K562 (cell line): ENCODE data around the gene POLR2H. TPM values are rescaled to one million over a fixed set of nuclear protein-coding genes. Genes with fewer than 3 reads are reported as not detected.

Experiments used
- CREM ChIP-seq: IDR thresholded peaks from 2 replicates; pipeline ENCODE4 v1.6.1; 2014; ENCODE audit warnings: antibody characterized with exemption, low read depth
- ETV6 ChIP-seq, 3 experiments: fragments of 150-350 bp in 1 of 3; sonication (generic) in 1 of 3; formaldehyde crosslinking in 1 of 3; IDR thresholded peaks; 2 replicates each; pipeline versions ENCODE4 v1.6.1 to v1.8.0; 2014 to 2022; ENCODE audit warnings: borderline replicate concordance in 2 of 3, low read depth in 2 of 3, antibody characterized with exemption in 1 of 3, low read length in 1 of 3, mild to moderate bottlenecking in 1 of 3, missing genetic modification reagents in 1 of 3
- HMG20A ChIP-seq: fragments of 450-650 bp; formaldehyde crosslinking; conservative IDR thresholded peaks from 2 replicates; pipeline ENCODE4 v1.4.0; 2020; ENCODE audit warnings: mild to moderate bottlenecking, mixed read lengths
- MXI1 ChIP-seq: IDR thresholded peaks from 2 replicates; pipeline ENCODE4 v1.6.1; 2011; ENCODE audit warnings: low read depth, mild to moderate bottlenecking, improper control_type of control experiment, low read length
- NR3C1 ChIP-seq: sonication (generic); formaldehyde crosslinking; IDR thresholded peaks from 2 replicates; pipeline ENCODE4 v1.8.1; 2022; ENCODE audit warnings: missing genetic modification reagents
- NR4A1 ChIP-seq, 2 experiments: fragments of 250-450 bp in 1 of 2; fragments of 450-650 bp in 1 of 2; sonication (Bioruptor Pico) in 1 of 2; IDR thresholded peaks; 2 replicates each; pipeline versions ENCODE4 v1.4.0 to v1.6.1; 2016 to 2020; ENCODE audit warnings: mild to moderate bottlenecking in 2 of 2, missing compliant biosample characterization in 1 of 2, missing genetic modification characterization in 1 of 2, moderate library complexity in 1 of 2
- POLR2AphosphoS5 ChIP-seq: IDR thresholded peaks from 2 replicates; pipeline ENCODE4 v1.6.1; 2011; ENCODE audit warnings: mild to moderate bottlenecking, low read depth, low read length, moderate library complexity; ENCODE audit not compliant: control insufficient read depth, insufficient read depth
- POLR2G ChIP-seq: fragments of 200-400 bp; formaldehyde crosslinking; IDR thresholded peaks from 2 replicates; pipeline ENCODE4 v1.6.1; 2017; ENCODE audit warnings: low read depth, mild to moderate bottlenecking, antibody characterized with exemption, low read length, moderate library complexity
- RFX7 ChIP-seq: fragments of 250-450 bp; sonication (Bioruptor Pico); IDR thresholded peaks from 2 replicates; pipeline ENCODE4 v1.5.1; 2021; ENCODE audit warnings: mild to moderate bottlenecking
- SIN3B ChIP-seq: fragments of 450-650 bp; IDR thresholded peaks from 2 replicates; pipeline ENCODE4 v1.6.1; 2017; ENCODE audit warnings: low read depth, mild to moderate bottlenecking, moderate library complexity
- SMARCC2 ChIP-seq: fragments of 450-650 bp; IDR thresholded peaks from 2 replicates; pipeline ENCODE4 v1.6.1; 2017; ENCODE audit warnings: antibody characterized with exemption, moderate library complexity, mild to moderate bottlenecking, low read depth
- TBL1XR1 ChIP-seq, 2 experiments: IDR thresholded peaks; 2 replicates each; pipeline ENCODE4 v1.6.1; 2012; ENCODE audit warnings: improper control_type of control experiment in 2 of 2, low read length in 2 of 2, mild to moderate bottlenecking in 1 of 2
- ZNF253 ChIP-seq: fragments of 250-450 bp; sonication (Bioruptor Pico); conservative IDR thresholded peaks from 2 replicates; pipeline ENCODE4 v1.6.1; 2021; ENCODE audit warnings: mild to moderate bottlenecking
- ZNF263 ChIP-seq: sonication (generic); formaldehyde crosslinking; IDR thresholded peaks from 2 replicates; pipeline ENCODE4 v1.8.0; 2022; ENCODE audit warnings: mild to moderate bottlenecking, missing genetic modification reagents, borderline replicate concordance
- polyA plus RNA-seq, 8 experiments: library from polyadenylated mRNA; depleted of rRNA in 4 of 8; stranded (reverse) in 5 of 8; unstranded in 3 of 8; fragments of >200 nt; fragmentation: Nextera tagmentation in 2 of 8; fragmentation: Illumina TruSeq in 1 of 8; extraction: Ambion mirVana in 2 of 8; extraction: Trizol in 1 of 8; gene quantifications; 2 replicates each; pipeline versions ENCODE4 v1.2.1 to v1.2.3, GENCODE V29; 2011 to 2014; ENCODE audit warnings: inconsistent platforms in 1 of 8, missing spikeins in 1 of 8
- total RNA-seq, 7 experiments: library from RNA; depleted of rRNA in 6 of 7; stranded (reverse); fragments of >200 nt in 6 of 7; fragmentation: Illumina TruSeq in 2 of 7; extraction: Trizol in 2 of 7; gene quantifications; 2 replicates each; pipeline versions ENCODE4 v1.2.1 to v1.2.3, GENCODE V29; 2011 to 2021; ENCODE audit warnings: low replicate concordance in 1 of 7
- TF ChIP-seq, protein P1 (sequence below), 2 experiments: fragments of 200-800 bp in 1 of 2; sonication (Bioruptor generic) in 1 of 2; sonication (generic) in 1 of 2; formaldehyde crosslinking in 1 of 2; IDR thresholded peaks in 1 of 2; conservative IDR thresholded peaks in 1 of 2; 2 replicates each; pipeline versions ENCODE4 v1.5.0 to v1.6.1; 2016 to 2020; ENCODE audit warnings: missing compliant biosample characterization in 1 of 2, missing genetic modification characterization in 1 of 2, missing genetic modification reagents in 1 of 2
- TF ChIP-seq, protein P2 (sequence below), 3 experiments: fragments of 200-800 bp in 1 of 3; fragments of 250-450 bp in 1 of 3; fragments of 450-650 bp in 1 of 3; sonication (Bioruptor Pico) in 1 of 3; sonication (Bioruptor generic) in 1 of 3; formaldehyde crosslinking in 1 of 3; IDR thresholded peaks; 2 replicates each; pipeline versions ENCODE4 v1.6.1 to v1.8.0; 2016 to 2022; ENCODE audit warnings: mild to moderate bottlenecking in 2 of 3, missing genetic modification characterization in 2 of 3, missing compliant biosample characterization in 1 of 3, moderate library complexity in 1 of 3
- TF ChIP-seq, protein P3 (sequence below): fragments of 250-450 bp; sonication (Bioruptor Pico); IDR thresholded peaks from 2 replicates; pipeline ENCODE4 v1.4.0; 2020; ENCODE audit warnings: mild to moderate bottlenecking, moderate library complexity, borderline replicate concordance

Gene POLR2H
- total and polyA plus RNA-seq, 9 of the 15 experiments (the other 6 are each of a cell fraction or from before 2014, with no cell fraction given) = 128 to 512 (median 220) TPM

DNA sequence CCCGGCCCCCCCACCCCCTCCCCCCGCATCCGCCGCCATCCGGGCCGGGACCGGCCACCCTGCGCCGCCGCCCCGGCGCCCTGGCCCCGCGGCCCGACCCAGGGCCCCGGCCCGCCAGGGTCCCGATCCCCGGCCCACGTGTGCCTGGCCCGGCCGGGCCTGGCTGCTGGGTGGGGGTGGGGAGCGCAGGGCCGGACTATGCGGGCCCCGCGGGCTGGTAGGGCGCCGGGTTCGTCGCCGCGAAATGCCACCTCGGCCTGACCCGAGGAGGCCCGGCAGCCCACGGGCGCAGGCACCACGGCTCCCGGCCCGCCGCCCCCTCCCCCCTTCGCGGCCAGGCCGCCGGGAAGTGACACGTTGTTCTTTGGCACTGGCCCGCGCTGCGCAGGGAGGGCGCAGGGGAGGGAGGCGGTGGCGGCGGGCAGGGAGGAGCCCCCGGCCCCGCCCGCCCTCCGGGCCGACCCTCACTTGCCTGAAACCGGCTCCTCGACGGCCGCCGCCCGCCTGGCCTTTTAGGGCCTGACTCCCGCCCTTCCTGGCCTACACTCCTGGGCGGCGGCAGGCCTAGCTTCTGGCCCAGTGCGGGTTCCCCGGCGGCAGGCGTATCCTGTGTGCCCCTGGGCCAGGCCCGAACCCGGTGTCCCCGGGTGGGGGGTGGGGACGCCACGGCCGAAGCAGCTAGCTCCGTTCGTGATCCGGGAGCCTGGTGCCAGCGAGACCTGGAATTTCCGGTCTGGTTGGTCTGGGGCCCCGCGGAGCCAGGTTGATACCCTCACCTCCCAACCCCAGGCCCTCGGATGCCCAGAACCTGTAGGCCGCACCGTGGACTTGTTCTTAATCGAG, 46.6 kb upstream of the POLR2H start (continued):
- TF ChIP-seq, protein P1, sequence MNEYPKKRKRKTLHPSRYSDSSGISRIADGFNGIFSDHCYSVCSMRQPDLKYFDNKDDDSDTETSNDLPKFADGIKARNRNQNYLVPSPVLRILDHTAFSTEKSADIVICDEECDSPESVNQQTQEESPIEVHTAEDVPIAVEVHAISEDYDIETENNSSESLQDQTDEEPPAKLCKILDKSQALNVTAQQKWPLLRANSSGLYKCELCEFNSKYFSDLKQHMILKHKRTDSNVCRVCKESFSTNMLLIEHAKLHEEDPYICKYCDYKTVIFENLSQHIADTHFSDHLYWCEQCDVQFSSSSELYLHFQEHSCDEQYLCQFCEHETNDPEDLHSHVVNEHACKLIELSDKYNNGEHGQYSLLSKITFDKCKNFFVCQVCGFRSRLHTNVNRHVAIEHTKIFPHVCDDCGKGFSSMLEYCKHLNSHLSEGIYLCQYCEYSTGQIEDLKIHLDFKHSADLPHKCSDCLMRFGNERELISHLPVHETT (CRISPR knock-in tag; conservative IDR thresholded peaks at IDR 0.05 in 1 of 2, IDR thresholded peaks at IDR 0.05 in 1 of 2) = peak; percentile 52 to 59; a peak in 2 of 4 replicates
- TF ChIP-seq HMG20A (CRISPR knock-in tag) (no peak), RFX7 (no peak), SMARCC2 (no peak), NR4A1 (CRISPR knock-in tag; IDR thresholded peaks at IDR 0.05) (no peak), NR4A1 (tag; IDR thresholded peaks at IDR 0.05) (no peak), SIN3B (no peak), POLR2G (peak; percentile 87), POLR2AphosphoS5 (no peak), ETV6 (IDR thresholded peaks at IDR 0.05; ENCODE audit: borderline replicate concordance in 1 of 2, low read depth in 2 of 2, low read length in 1 of 2) (no peak), ETV6 (CRISPR knock-in tag; IDR thresholded peaks at IDR 0.05; ENCODE audit: borderline replicate concordance) (peak; percentile 59; the same call in 1 of the 2 replicates), ZNF263 (CRISPR knock-in tag) (no peak), ZNF253 (no peak), TBL1XR1 (IDR thresholded peaks at IDR 0.05; ENCODE audit: low read length in 2 of 2) (no peak), NR3C1 (CRISPR knock-in tag) (0 out of 2 replicates have a peak, but pooled peaks have one; percentile 29), CREM (0 out of 2 replicates have a peak, but pooled peaks have one; percentile 24), MXI1 (no peak)
- TF ChIP-seq, protein P2, sequence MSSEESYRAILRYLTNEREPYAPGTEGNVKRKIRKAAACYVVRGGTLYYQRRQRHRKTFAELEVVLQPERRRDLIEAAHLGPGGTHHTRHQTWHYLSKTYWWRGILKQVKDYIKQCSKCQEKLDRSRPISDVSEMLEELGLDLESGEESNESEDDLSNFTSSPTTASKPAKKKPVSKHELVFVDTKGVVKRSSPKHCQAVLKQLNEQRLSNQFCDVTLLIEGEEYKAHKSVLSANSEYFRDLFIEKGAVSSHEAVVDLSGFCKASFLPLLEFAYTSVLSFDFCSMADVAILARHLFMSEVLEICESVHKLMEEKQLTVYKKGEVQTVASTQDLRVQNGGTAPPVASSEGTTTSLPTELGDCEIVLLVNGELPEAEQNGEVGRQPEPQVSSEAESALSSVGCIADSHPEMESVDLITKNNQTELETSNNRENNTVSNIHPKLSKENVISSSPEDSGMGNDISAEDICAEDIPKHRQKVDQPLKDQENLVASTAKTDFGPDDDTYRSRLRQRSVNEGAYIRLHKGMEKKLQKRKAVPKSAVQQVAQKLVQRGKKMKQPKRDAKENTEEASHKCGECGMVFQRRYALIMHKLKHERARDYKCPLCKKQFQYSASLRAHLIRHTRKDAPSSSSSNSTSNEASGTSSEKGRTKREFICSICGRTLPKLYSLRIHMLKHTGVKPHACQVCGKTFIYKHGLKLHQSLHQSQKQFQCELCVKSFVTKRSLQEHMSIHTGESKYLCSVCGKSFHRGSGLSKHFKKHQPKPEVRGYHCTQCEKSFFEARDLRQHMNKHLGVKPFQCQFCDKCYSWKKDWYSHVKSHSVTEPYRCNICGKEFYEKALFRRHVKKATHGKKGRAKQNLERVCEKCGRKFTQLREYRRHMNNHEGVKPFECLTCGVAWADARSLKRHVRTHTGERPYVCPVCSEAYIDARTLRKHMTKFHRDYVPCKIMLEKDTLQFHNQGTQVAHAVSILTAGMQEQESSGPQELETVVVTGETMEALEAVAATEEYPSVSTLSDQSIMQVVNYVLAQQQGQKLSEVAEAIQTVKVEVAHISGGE (CRISPR knock-in tag; IDR thresholded peaks at IDR 0.05) = peak in 1 of 3 experiments; percentile 72; a peak in 2 of 6 replicates
- TF ChIP-seq, protein P3, sequence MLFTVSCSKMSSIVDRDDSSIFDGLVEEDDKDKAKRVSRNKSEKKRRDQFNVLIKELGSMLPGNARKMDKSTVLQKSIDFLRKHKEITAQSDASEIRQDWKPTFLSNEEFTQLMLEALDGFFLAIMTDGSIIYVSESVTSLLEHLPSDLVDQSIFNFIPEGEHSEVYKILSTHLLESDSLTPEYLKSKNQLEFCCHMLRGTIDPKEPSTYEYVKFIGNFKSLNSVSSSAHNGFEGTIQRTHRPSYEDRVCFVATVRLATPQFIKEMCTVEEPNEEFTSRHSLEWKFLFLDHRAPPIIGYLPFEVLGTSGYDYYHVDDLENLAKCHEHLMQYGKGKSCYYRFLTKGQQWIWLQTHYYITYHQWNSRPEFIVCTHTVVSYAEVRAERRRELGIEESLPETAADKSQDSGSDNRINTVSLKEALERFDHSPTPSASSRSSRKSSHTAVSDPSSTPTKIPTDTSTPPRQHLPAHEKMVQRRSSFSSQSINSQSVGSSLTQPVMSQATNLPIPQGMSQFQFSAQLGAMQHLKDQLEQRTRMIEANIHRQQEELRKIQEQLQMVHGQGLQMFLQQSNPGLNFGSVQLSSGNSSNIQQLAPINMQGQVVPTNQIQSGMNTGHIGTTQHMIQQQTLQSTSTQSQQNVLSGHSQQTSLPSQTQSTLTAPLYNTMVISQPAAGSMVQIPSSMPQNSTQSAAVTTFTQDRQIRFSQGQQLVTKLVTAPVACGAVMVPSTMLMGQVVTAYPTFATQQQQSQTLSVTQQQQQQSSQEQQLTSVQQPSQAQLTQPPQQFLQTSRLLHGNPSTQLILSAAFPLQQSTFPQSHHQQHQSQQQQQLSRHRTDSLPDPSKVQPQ (CRISPR knock-in tag) = no peak
